H9 (cell line): Measurements from ENCODE around the gene FAM171A1. TPM values are rescaled to one million over a fixed set of nuclear protein-coding genes. Genes with fewer than 3 reads are reported as not detected.
"Not testable (repeated sequence)": the region's sequence is repeated elsewhere in the genome, so short reads cannot be mapped to it uniquely, and the experiment has no call there.

Experiments
- DNase-seq: peaks from one replicate; pipeline ENCODE4 v3.0.0-alpha.2; 2017
- H2AFZ ChIP-seq: one replicate; pipeline ENCODE4 v1.6.1; 2013; ENCODE audit warnings: mild to moderate bottlenecking, low read length, control low read depth, moderate library complexity
- H2AK5ac ChIP-seq: 2 replicates; pipeline ENCODE4 v1.6.1; 2013; ENCODE audit warnings: low read length, control low read depth, mixed read lengths; ENCODE audit not compliant: insufficient read length
- H2BK120ac ChIP-seq: one replicate; pipeline ENCODE4 v1.6.1; 2013; ENCODE audit warnings: low read depth, mild to moderate bottlenecking, low read length, control low read depth, inconsistent platforms; ENCODE audit not compliant: poor library complexity, severe bottlenecking
- H2BK12ac ChIP-seq: 2 replicates; pipeline ENCODE4 v1.6.1; 2013; ENCODE audit warnings: low read length, control low read depth, mixed read lengths, low read depth; ENCODE audit not compliant: insufficient read length
- H2BK15ac ChIP-seq: 2 replicates; pipeline ENCODE4 v1.6.1; 2013; ENCODE audit warnings: low read depth, low read length, control low read depth
- H2BK20ac ChIP-seq: one replicate; pipeline ENCODE4 v1.6.1; 2013; ENCODE audit warnings: low read depth, mild to moderate bottlenecking, low read length, control low read depth, inconsistent platforms; ENCODE audit not compliant: poor library complexity, severe bottlenecking
- H2BK5ac ChIP-seq: 2 replicates; pipeline ENCODE4 v1.6.1; 2013; ENCODE audit warnings: low read length, control low read depth, mixed read lengths; ENCODE audit not compliant: insufficient read length
- H3K14ac ChIP-seq: 2 replicates; pipeline ENCODE4 v1.6.1; 2013; ENCODE audit warnings: low read length, control low read depth; ENCODE audit not compliant: insufficient read depth
- H3K18ac ChIP-seq: 2 replicates; pipeline ENCODE4 v1.6.1; 2013; ENCODE audit warnings: low read depth, mild to moderate bottlenecking, mixed read lengths, low read length, control low read depth; ENCODE audit not compliant: insufficient read length
- H3K23ac ChIP-seq: 2 replicates; pipeline ENCODE4 v1.6.1; 2013; ENCODE audit warnings: low read length, control low read depth, mixed read lengths, low read depth; ENCODE audit not compliant: insufficient read length
- H3K23me2 ChIP-seq: 2 replicates; pipeline ENCODE4 v1.6.1; 2013; ENCODE audit warnings: low read depth, mild to moderate bottlenecking, mixed read lengths, low read length, control low read depth; ENCODE audit not compliant: insufficient read length, poor library complexity, severe bottlenecking
- H3K27ac ChIP-seq: 2 replicates; pipeline ENCODE4 v1.5.1; 2013; ENCODE audit warnings: low read length, control low read depth, mixed read lengths, low read depth; ENCODE audit not compliant: insufficient read length
- H3K27me3 ChIP-seq: 2 replicates; pipeline ENCODE4 v1.6.1; 2013; ENCODE audit warnings: low read length, control low read depth, inconsistent platforms; ENCODE audit not compliant: insufficient read depth
- H3K4ac ChIP-seq: 2 replicates; pipeline ENCODE4 v1.6.1; 2013; ENCODE audit warnings: low read depth, mild to moderate bottlenecking, control low read depth, inconsistent platforms, low read length, moderate library complexity
- H3K4me1 ChIP-seq: 2 replicates; pipeline ENCODE4 v1.6.1; 2013; ENCODE audit warnings: low read length, control low read depth, inconsistent platforms; ENCODE audit not compliant: insufficient read depth
- H3K4me2 ChIP-seq: 2 replicates; pipeline ENCODE4 v1.6.1; 2013; ENCODE audit warnings: low read length, control low read depth, mixed read lengths; ENCODE audit not compliant: insufficient read length, insufficient read depth
- H3K56ac ChIP-seq: 2 replicates; pipeline ENCODE4 v1.6.1; 2013; ENCODE audit warnings: low read depth, mild to moderate bottlenecking, mixed read lengths, low read length, control low read depth; ENCODE audit not compliant: insufficient read length
- H3K79me1 ChIP-seq: 2 replicates; pipeline ENCODE4 v1.6.1; 2013; ENCODE audit warnings: low read depth, mild to moderate bottlenecking, moderate library complexity, low read length, control low read depth, inconsistent platforms; ENCODE audit not compliant: insufficient read depth, poor library complexity, severe bottlenecking
- H3K79me2 ChIP-seq: 2 replicates; pipeline ENCODE4 v1.6.1; 2013; ENCODE audit warnings: low read length, control low read depth, inconsistent platforms; ENCODE audit not compliant: insufficient read depth
- H3K9ac ChIP-seq: 2 replicates; pipeline ENCODE4 v1.6.1; 2013; ENCODE audit warnings: low read length, control low read depth, mixed read lengths; ENCODE audit not compliant: insufficient read length; ENCODE audit errors: extremely low read depth
- H3K9me3 ChIP-seq: one replicate; pipeline ENCODE4 v1.6.1; 2013; ENCODE audit warnings: low read depth, low read length, inconsistent platforms; ENCODE audit not compliant: control insufficient read depth
- H3T11ph ChIP-seq: one replicate; pipeline ENCODE4 v1.6.1; 2013; ENCODE audit warnings: mild to moderate bottlenecking, low read length, control low read depth, inconsistent platforms
- H4K20me1 ChIP-seq: one replicate; pipeline ENCODE4 v1.6.1; 2013; ENCODE audit not compliant: control insufficient read depth, insufficient read length, insufficient read depth
- H4K5ac ChIP-seq: 2 replicates; pipeline ENCODE4 v1.6.1; 2013; ENCODE audit warnings: low read depth, mild to moderate bottlenecking, mixed read lengths, low read length, control low read depth; ENCODE audit not compliant: insufficient read length
- H4K8ac ChIP-seq: replicated peaks from 2 replicates; pipeline ENCODE4 v1.6.1; 2013; ENCODE audit warnings: low read length, control low read depth, mixed read lengths, low read depth; ENCODE audit not compliant: insufficient read length
- H4K91ac ChIP-seq: 2 replicates; pipeline ENCODE4 v1.6.1; 2013; ENCODE audit warnings: low read depth, mild to moderate bottlenecking, moderate library complexity, mixed read lengths, low read length, control low read depth; ENCODE audit not compliant: insufficient read length
- H3K27ac Mint-ChIP-seq, 3 experiments: 2 replicates in 2 of 3; 3 replicates in 1 of 3; pipeline ENCODE4 v1.8.0; 2020 to 2021; ENCODE audit warnings: mixed read lengths in 3 of 3, mild to moderate bottlenecking in 1 of 3, moderate library complexity in 1 of 3
- H3K27me3 Mint-ChIP-seq: 2 replicates; pipeline ENCODE4 v1.8.0; 2021; ENCODE audit warnings: low read depth, mild to moderate bottlenecking, moderate library complexity, mixed read lengths
- H3K36me3 Mint-ChIP-seq, 3 experiments: 2 replicates in 2 of 3; 3 replicates in 1 of 3; pipeline ENCODE4 v1.8.0; 2020 to 2021; ENCODE audit warnings: low read depth in 3 of 3, mixed read lengths in 3 of 3; ENCODE audit not compliant: insufficient read depth in 1 of 3
- H3K4me1 Mint-ChIP-seq, 2 experiments: 2 replicates each; pipeline ENCODE4 v1.8.0; 2020; ENCODE audit warnings: mixed read lengths in 2 of 2
- H3K4me3 Mint-ChIP-seq, 2 experiments: 2 replicates in 1 of 2; 3 replicates in 1 of 2; pipeline ENCODE4 v1.8.0; 2020 to 2021; ENCODE audit warnings: mild to moderate bottlenecking in 2 of 2, mixed read lengths in 2 of 2, moderate library complexity in 1 of 2
- H3K9me3 Mint-ChIP-seq, 2 experiments: 2 replicates in 1 of 2; 3 replicates in 1 of 2; pipeline ENCODE4 v1.8.0; 2020; ENCODE audit warnings: mild to moderate bottlenecking in 2 of 2, mixed read lengths in 2 of 2, moderate library complexity in 1 of 2
- CTCF ChIP-seq: fragments of 200-600 bp; sonication (generic); conservative IDR thresholded peaks from 3 replicates; pipeline ENCODE4 v1.8.0; 2021; ENCODE audit warnings: antibody characterized with exemption, mild to moderate bottlenecking
- total RNA-seq: library from RNA; stranded (reverse); gene quantifications from 2 replicates; pipeline ENCODE4 v1.2.1, GENCODE V29; 2021

FAM171A1 gene
- total RNA-seq, 1 experiment from 2014 or later, result 37.4 TPM

- no peak for DNase-seq
- Mint-ChIP-seq H3K4me3 (no peak overlapping the region), H3K36me3 (no peaks in the 10 kb centered on the region), H3K4me1 (peaks cover 5 to 7% of the 10 kb centered on the region in 2 experiments; a peak in 3 of 4 replicates), H3K27ac (no peak overlapping the region), H3K9me3 (peaks cover 1 to 4% of the 10 kb centered on the region in 2 experiments; a peak in 1 of 5 replicates), H3K27me3 (no peaks in the 10 kb centered on the region; the same call in 1 of the 2 replicates)
- no peaks in the 10 kb centered on the region for H4K20me1 ChIP-seq
- H2AFZ ChIP-seq, result no peak overlapping the region
- no peak overlapping the region for H3T11ph ChIP-seq
- H3K27me3 ChIP-seq, result no peaks in the 10 kb centered on the region
- TF ChIP-seq CTCF, result no peak
- H3K56ac ChIP-seq, result no peak overlapping the region
- no peak overlapping the region for H3K27ac ChIP-seq
- no peak overlapping the region for H3K23ac ChIP-seq
- no peaks in the 10 kb centered on the region for H3K4me1 ChIP-seq
- H2AK5ac ChIP-seq, result no peak overlapping the region
- no peaks in the 10 kb centered on the region for H3K79me1 ChIP-seq
- H4K91ac ChIP-seq, result no peak overlapping the region
- no peak overlapping the region for H3K4me2 ChIP-seq
- no peaks in the 10 kb centered on the region for H3K9me3 ChIP-seq
- H3K4ac ChIP-seq, result no peak overlapping the region
- H2BK15ac ChIP-seq, result no peak overlapping the region
- no peak overlapping the region for H2BK120ac ChIP-seq
- H2BK20ac ChIP-seq, result no peak overlapping the region
- H3K18ac ChIP-seq, result no peak overlapping the region
- no peak overlapping the region for H4K8ac ChIP-seq
- H3K79me2 ChIP-seq, result no peaks in the 10 kb centered on the region
- no peak overlapping the region for H4K5ac ChIP-seq
- no peak overlapping the region for H3K14ac ChIP-seq
- no peak overlapping the region for H2BK12ac ChIP-seq
- H3K23me2 ChIP-seq, result no peaks in the 10 kb centered on the region
- H2BK5ac ChIP-seq, result no peak overlapping the region
- H3K9ac ChIP-seq, result no peak overlapping the region
Observed at GRCh38 chr10:15401382-15401781, 30.3 kb upstream of the FAM171A1 start.

GRCh38 chr10:15400461-15400860 lies 29.4 kb upstream of the FAM171A1 start:
- not testable (repeated sequence) for H3T11ph ChIP-seq, H3K56ac ChIP-seq, H3K4me1 Mint-ChIP-seq, H3K14ac ChIP-seq, H3K23me2 ChIP-seq, H3K27me3 Mint-ChIP-seq, H4K5ac ChIP-seq, H3K9me3 ChIP-seq, H2BK12ac ChIP-seq, H3K79me2 ChIP-seq, H3K23ac ChIP-seq, H2BK120ac ChIP-seq, H4K91ac ChIP-seq, H4K20me1 ChIP-seq, H2AFZ ChIP-seq, H3K36me3 Mint-ChIP-seq, H3K4me3 Mint-ChIP-seq, H3K9me3 Mint-ChIP-seq, H3K27ac Mint-ChIP-seq, H2AK5ac ChIP-seq, H2BK5ac ChIP-seq, H3K79me1 ChIP-seq, H2BK15ac ChIP-seq, H4K8ac ChIP-seq, H3K18ac ChIP-seq, H3K27me3 ChIP-seq, H2BK20ac ChIP-seq, H3K4me2 ChIP-seq, H3K4me1 ChIP-seq, H3K27ac ChIP-seq, H3K9ac ChIP-seq, H3K4ac ChIP-seq, DNase-seq
